ENCODE measurements around the gene EPB41. TPM values are rescaled to one million over a fixed set of nuclear protein-coding genes. Genes with fewer than 3 reads are reported as not detected.

Gene EPB41
- total RNA-seq, 3 donors from 2014 or later (not counting 1 experiment from before 2014, with no cell fraction given), result 151 to 196 (median 172) TPM

DNA sequence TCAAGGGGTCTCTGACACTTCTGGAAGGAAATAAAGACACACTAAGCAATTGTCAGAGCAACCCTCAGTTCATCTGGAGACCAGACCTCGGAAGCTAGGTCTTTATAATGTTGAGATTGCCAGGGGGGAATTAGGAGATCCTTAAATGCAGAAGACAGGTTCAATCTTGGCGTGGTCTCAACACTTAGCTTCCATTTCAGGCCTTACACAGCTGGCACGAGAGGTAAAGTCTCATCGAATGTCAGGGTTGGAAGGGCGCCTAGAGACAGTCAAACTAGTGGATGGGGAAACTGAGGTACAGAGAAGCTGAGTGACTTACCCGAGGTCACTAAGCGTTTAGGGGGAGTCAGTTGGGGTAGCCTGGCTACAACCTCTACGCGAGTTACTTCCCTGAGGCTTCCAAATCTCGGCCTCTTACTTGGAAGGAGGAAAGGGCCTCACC lies 562 bp upstream of the EPB41 start:
- Mint-ChIP-seq H3K27me3 (ENCODE audit: low read depth in 2 of 2) (no peaks in the 10 kb centered on the region), H3K4me3 (peak overlapping the region; percentile 93), H3K4me1 (peaks cover 41 to 43% of the 10 kb centered on the region in 2 donors), H3K9me3 (no peaks in the 10 kb centered on the region), H3K27ac (peak overlapping the region; percentile 81 to 86), H3K36me3 (no peaks in the 10 kb centered on the region)
- no peaks in the 10 kb centered on the region for H3K27me3 ChIP-seq (ENCODE audit: control insufficient read depth, insufficient read depth, low read length)
- WGBS (ENCODE audit: insufficient coverage), result 33% methylated on average over 10 of the region's 10 CpGs
- peak overlapping the region; percentile 40 for H3K4me3 ChIP-seq (ENCODE audit: low read length)
- no peak for TF ChIP-seq CTCF (IDR thresholded peaks at IDR 0.05)
- no peaks in the 10 kb centered on the region for H3K9me3 ChIP-seq (ENCODE audit: control insufficient read depth, insufficient read depth, low read length)
- ATAC-seq (no peak), DNase-seq (no peak)
- H3K36me3 ChIP-seq (ENCODE audit: control insufficient read depth, insufficient read depth, low read length), result no peaks in the 10 kb centered on the region
- peak overlapping the region; percentile 64 for H3K27ac ChIP-seq (ENCODE audit: low read length)
- intact Hi-C loops (cut with micrococcal nuclease), result loop anchor here (1.0 kb wide), 1 partner anchor 13 kb away; no protein-coding TSS in a partner anchor
- H3K4me1 ChIP-seq (ENCODE audit: control insufficient read depth, insufficient read depth, low read length), result peaks cover 32% of the 10 kb centered on the region

- peak; percentile 33 to 77 for DNase-seq
- Histone ChIP-seq H3K4me1 (ENCODE audit: control insufficient read depth, insufficient read depth, low read length) (peaks cover 36% of the 10 kb centered on the region), H3K27me3 (ENCODE audit: control insufficient read depth, insufficient read depth, low read length) (no peaks in the 10 kb centered on the region), H3K36me3 (ENCODE audit: control insufficient read depth, insufficient read depth, low read length) (no peaks in the 10 kb centered on the region), H3K27ac (ENCODE audit: low read length) (peak overlapping the region; percentile 55), H3K9me3 (ENCODE audit: control insufficient read depth, insufficient read depth, low read length) (no peaks in the 10 kb centered on the region), H3K4me3 (ENCODE audit: low read length) (peak overlapping the region; percentile 97)
- H3K4me1 Mint-ChIP-seq, result peaks cover 51 to 54% of the 10 kb centered on the region in 2 donors
- peak overlapping the region; percentile 93 for H3K4me3 Mint-ChIP-seq
- no peaks in the 10 kb centered on the region for H3K36me3 Mint-ChIP-seq
- no peak for TF ChIP-seq CTCF (IDR thresholded peaks at IDR 0.05)
- ATAC-seq, result peak; percentile 19 to 24 (median 23)
- H3K9me3 Mint-ChIP-seq, result no peaks in the 10 kb centered on the region
- under 1% methylated on average over 32 of the region's 32 CpGs for WGBS (ENCODE audit: insufficient coverage)
- intact Hi-C loops (cut with micrococcal nuclease), result loop anchor here (1.0 kb wide), 1 partner anchor 30 kb away; no protein-coding TSS in a partner anchor
- no peaks in the 10 kb centered on the region for H3K27me3 Mint-ChIP-seq (ENCODE audit: low read depth in 2 of 2)
- H3K27ac Mint-ChIP-seq, result peak overlapping the region; percentile 86 to 90
These were observed 894 bp downstream of the EPB41 start for GRCh38 chr1:28915031-28915895.

GRCh38 chr1:28917757-28918118 lies 3.4 kb downstream of the EPB41 start:
- H3K27me3 Mint-ChIP-seq (ENCODE audit: low read depth in 2 of 2), result no peaks in the 10 kb centered on the region
- no peak for TF ChIP-seq CTCF (IDR thresholded peaks at IDR 0.05)
- H3K27ac Mint-ChIP-seq, result peak overlapping the region; percentile 54 to 86
- no peak for DNase-seq
- Histone ChIP-seq H3K27ac (ENCODE audit: low read length) (no peak overlapping the region), H3K4me3 (ENCODE audit: low read length) (no peak overlapping the region), H3K36me3 (ENCODE audit: control insufficient read depth, insufficient read depth, low read length) (no peaks in the 10 kb centered on the region), H3K4me1 (ENCODE audit: control insufficient read depth, insufficient read depth, low read length) (peaks cover 44% of the 10 kb centered on the region), H3K9me3 (ENCODE audit: control insufficient read depth, insufficient read depth, low read length) (no peaks in the 10 kb centered on the region), H3K27me3 (ENCODE audit: control insufficient read depth, insufficient read depth, low read length) (no peaks in the 10 kb centered on the region)
- intact Hi-C loops (cut with micrococcal nuclease), result no loop called here
- peak overlapping the region; percentile 46 for H3K4me3 Mint-ChIP-seq
- no peak for ATAC-seq
- H3K4me1 Mint-ChIP-seq, result peaks cover 51 to 54% of the 10 kb centered on the region in 2 donors
- H3K9me3 Mint-ChIP-seq, result no peaks in the 10 kb centered on the region
- WGBS (ENCODE audit: insufficient coverage), result 69% methylated on average over 2 of the region's 2 CpGs
- no peaks in the 10 kb centered on the region for H3K36me3 Mint-ChIP-seq
